Liver (tissue), 9 donors: ENCODE measurements around the gene TPM3. TPM values are rescaled to one million over a fixed set of nuclear protein-coding genes. Genes with fewer than 3 reads are reported as not detected.
"Not testable (repeated sequence)": the region's sequence is repeated elsewhere in the genome, so short reads cannot be mapped to it uniquely, and the experiment has no call there.

Source experiments
- DNase-seq: peaks from one replicate; pipeline ENCODE4 v3.0.0-alpha.2; 2017; ENCODE audit warnings: low spot score
- H3K27ac ChIP-seq, 2 donors: one replicate each; pipeline ENCODE4 v1.7.0; 2013; ENCODE audit warnings: inconsistent platforms in 2 of 2, low read length in 2 of 2, control low read depth in 1 of 2, low read depth in 1 of 2, mild to moderate bottlenecking in 1 of 2
- H3K27me3 ChIP-seq, 4 donors: one replicate each; pipeline versions ENCODE4 v1.6.1 to v1.7.0; 2013; ENCODE audit warnings: low read length in 3 of 4, inconsistent platforms in 1 of 4, mild to moderate bottlenecking in 1 of 4, moderate library complexity in 1 of 4; ENCODE audit not compliant: control insufficient read depth in 4 of 4, insufficient read depth in 4 of 4
- H3K36me3 ChIP-seq, 4 donors: one replicate each; pipeline versions ENCODE4 v1.6.1 to v1.7.0; 2013; ENCODE audit warnings: low read length in 3 of 4, mild to moderate bottlenecking in 3 of 4, low read depth in 1 of 4, moderate library complexity in 1 of 4; ENCODE audit not compliant: control insufficient read depth in 4 of 4, insufficient read depth in 3 of 4
- H3K4me1 ChIP-seq, 4 donors: one replicate each; pipeline versions ENCODE4 v1.6.1 to v1.7.0; 2013; ENCODE audit warnings: low read length in 3 of 4, mild to moderate bottlenecking in 3 of 4, moderate library complexity in 1 of 4; ENCODE audit not compliant: control insufficient read depth in 4 of 4, insufficient read depth in 4 of 4
- H3K4me3 ChIP-seq, 3 donors: one replicate each; pipeline versions ENCODE4 v1.6.1 to v1.7.0; 2013; ENCODE audit warnings: low read length in 3 of 3, control low read depth in 1 of 3, low read depth in 1 of 3, mild to moderate bottlenecking in 1 of 3
- H3K9ac ChIP-seq, 2 donors: one replicate each; pipeline ENCODE4 v1.7.0; 2013; ENCODE audit warnings: low read length in 2 of 2, mild to moderate bottlenecking in 2 of 2, moderate library complexity in 2 of 2, control low read depth in 1 of 2, low read depth in 1 of 2
- H3K9me3 ChIP-seq, 4 donors: one replicate each; pipeline versions ENCODE4 v1.6.1 to v1.7.0; 2013; ENCODE audit warnings: low read length in 3 of 4; ENCODE audit not compliant: control insufficient read depth in 4 of 4
- ATF3 ChIP-seq: IDR thresholded peaks from 2 replicates; pipeline ENCODE4 v1.6.1; 2016; ENCODE audit warnings: antibody characterized with exemption
- CTCF ChIP-seq: fragments of 150-350 bp; IDR thresholded peaks from 2 replicates; pipeline ENCODE4 v1.5.1; 2017; ENCODE audit warnings: improper control_type of control experiment, low read depth, low read length; ENCODE audit not compliant: missing input control
- EGR1 ChIP-seq, 2 donors: IDR thresholded peaks; 2 replicates each; pipeline ENCODE4 v1.6.1; 2016 to 2018; ENCODE audit warnings: antibody characterized with exemption in 2 of 2, low read depth in 2 of 2
- FOXA2 ChIP-seq: IDR thresholded peaks from 2 replicates; pipeline ENCODE4 v1.6.1; 2016; ENCODE audit warnings: antibody characterized with exemption
- GABPA ChIP-seq, 2 donors: IDR thresholded peaks in 1 of 2; conservative IDR thresholded peaks in 1 of 2; 2 replicates each; pipeline ENCODE4 v1.6.1; 2016; ENCODE audit warnings: antibody characterized with exemption in 2 of 2, mild to moderate bottlenecking in 1 of 2, moderate library complexity in 1 of 2
- HNF4A ChIP-seq, 2 donors: conservative IDR thresholded peaks; 2 replicates each; pipeline ENCODE4 v1.6.1; 2016; ENCODE audit warnings: antibody characterized with exemption in 2 of 2, mild to moderate bottlenecking in 2 of 2
- JUND ChIP-seq, 2 donors: IDR thresholded peaks; 2 replicates each; pipeline ENCODE4 v1.6.1; 2016; ENCODE audit warnings: antibody characterized with exemption in 2 of 2
- RXRA ChIP-seq, 2 donors: IDR thresholded peaks; 2 replicates each; pipeline ENCODE4 v1.6.1; 2017 to 2018; ENCODE audit warnings: antibody characterized with exemption in 2 of 2, mild to moderate bottlenecking in 1 of 2
- SP1 ChIP-seq: IDR thresholded peaks from 2 replicates; pipeline ENCODE4 v1.6.1; 2018; ENCODE audit warnings: antibody characterized with exemption, mild to moderate bottlenecking
- TAF1 ChIP-seq: conservative IDR thresholded peaks from 2 replicates; pipeline ENCODE4 v1.6.1; 2016; ENCODE audit warnings: antibody characterized with exemption, mild to moderate bottlenecking
- YY1 ChIP-seq: IDR thresholded peaks from 2 replicates; pipeline ENCODE4 v1.6.1; 2016; ENCODE audit warnings: antibody characterized with exemption, mild to moderate bottlenecking
- WGBS: extraction: QIAGEN DNeasy Blood & Tissue Kit; methylation state at CpG from one replicate; pipeline ENCODE4 v1.1.7; 2013; 5-methylcytosine and 5-hydroxymethylcytosine counted together
- polyA plus RNA-seq, 2 donors: library from polyadenylated mRNA; stranded (reverse) in 1 of 2; unstranded in 1 of 2; fragments of 200-250 nt in 1 of 2; fragments of >200 nt in 1 of 2; fragmentation: Nextera tagmentation in 1 of 2; extraction: Ambion mirVana in 1 of 2; gene quantifications; one replicate each; pipeline versions ENCODE4 v1.2.1 to v1.2.3, GENCODE V29; 2013 to 2015
- total RNA-seq, 2 donors: library from RNA; depleted of rRNA; stranded (reverse); fragments of >200 nt; gene quantifications; one replicate each; pipeline ENCODE4 v1.2.3, GENCODE V29; 2014
- TF ChIP-seq, protein P1 (sequence below): IDR thresholded peaks from 2 replicates; pipeline ENCODE4 v1.6.1; 2016; ENCODE audit warnings: antibody characterized with exemption
- TF ChIP-seq, protein P2 (sequence below): IDR thresholded peaks from 2 replicates; pipeline ENCODE4 v1.6.1; 2016; ENCODE audit warnings: antibody characterized with exemption
- TF ChIP-seq, protein P3 (sequence below): IDR thresholded peaks from 2 replicates; pipeline ENCODE4 v1.6.1; 2016; ENCODE audit warnings: antibody characterized with exemption, mild to moderate bottlenecking
- donor health status: healthy.
- donor health status: healthy.
- donor health status: healthy.
- donor health status: healthy.
- donor health status: healthy.

Gene TPM3
- total and polyA plus RNA-seq, 4 donors = 89.6 to 120 (median 109) TPM

GRCh38 chr1:154208677-154209388, 16.9 kb upstream of the TPM3 start:
- no peak for TF ChIP-seq CTCF
- TF ChIP-seq EGR1 (IDR thresholded peaks at IDR 0.05; ENCODE audit: low read depth in 2 of 2) = no peak
- no peaks in the 10 kb centered on the region for H3K27me3 ChIP-seq
- H3K4me1 ChIP-seq = no peaks in the 10 kb centered on the region
- no peak overlapping the region for H3K4me3 ChIP-seq
- H3K9ac ChIP-seq = no peak overlapping the region
- no peaks in the 10 kb centered on the region for H3K9me3 ChIP-seq
- H3K27ac ChIP-seq = no peak overlapping the region
- DNase-seq = no peak
- WGBS = 79% methylated on average over 5 of the region's 5 CpGs
- H3K36me3 ChIP-seq = peaks cover 25 to 74% (median 55%) of the 10 kb centered on the region in 4 donors

GRCh38 chr1:154207262-154207661, 15.4 kb upstream of the TPM3 start:
- no peak for TF ChIP-seq HNF4A (conservative IDR thresholded peaks at IDR 0.05)
- Histone ChIP-seq H3K9ac (no peak overlapping the region), H3K9me3 (no peaks in the 10 kb centered on the region), H3K27me3 (no peaks in the 10 kb centered on the region), H3K27ac (no peak overlapping the region), H3K4me3 (no peak overlapping the region), H3K36me3 (peaks cover 23 to 58% (median 42%) of the 10 kb centered on the region in 4 donors), H3K4me1 (no peaks in the 10 kb centered on the region)
- DNase-seq = no peak
- WGBS = 92% methylated on average over 9 of the region's 9 CpGs

DNA sequence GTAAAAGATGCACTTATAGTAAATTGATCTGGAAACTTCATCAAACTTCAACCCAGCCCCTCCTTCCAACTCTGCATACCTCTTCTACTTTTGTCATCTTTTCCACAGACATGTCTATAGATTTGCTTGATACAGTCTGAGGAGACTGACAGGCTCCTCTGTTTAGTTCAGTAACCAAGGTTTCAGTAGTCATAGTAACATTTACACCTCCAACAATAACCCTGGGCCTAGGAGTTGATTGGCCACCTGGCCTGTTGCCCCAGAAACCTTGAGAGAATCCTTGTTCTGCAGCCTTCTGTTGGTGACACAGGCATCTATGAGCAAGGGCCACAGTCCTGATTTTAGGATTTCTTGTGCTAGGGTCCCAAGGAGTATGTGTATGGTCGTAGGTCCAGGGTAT, 14.3 kb upstream of the TPM3 start, which contains the start of gene CFAP141:
CFAP141 (minus strand) TSS at position 138 of the 400 bp plus-strand sequence; CDS start at position 112, 26 bp downstream.
- H3K27me3 ChIP-seq = no peaks in the 10 kb centered on the region
- 86% methylated on average over 1 of the region's 1 CpG for WGBS
- no peaks in the 10 kb centered on the region for H3K9me3 ChIP-seq
- no peaks in the 10 kb centered on the region for H3K4me1 ChIP-seq
- TF ChIP-seq SP1 = no peak
- TF ChIP-seq ATF3 = no peak
- TF ChIP-seq, protein P1, sequence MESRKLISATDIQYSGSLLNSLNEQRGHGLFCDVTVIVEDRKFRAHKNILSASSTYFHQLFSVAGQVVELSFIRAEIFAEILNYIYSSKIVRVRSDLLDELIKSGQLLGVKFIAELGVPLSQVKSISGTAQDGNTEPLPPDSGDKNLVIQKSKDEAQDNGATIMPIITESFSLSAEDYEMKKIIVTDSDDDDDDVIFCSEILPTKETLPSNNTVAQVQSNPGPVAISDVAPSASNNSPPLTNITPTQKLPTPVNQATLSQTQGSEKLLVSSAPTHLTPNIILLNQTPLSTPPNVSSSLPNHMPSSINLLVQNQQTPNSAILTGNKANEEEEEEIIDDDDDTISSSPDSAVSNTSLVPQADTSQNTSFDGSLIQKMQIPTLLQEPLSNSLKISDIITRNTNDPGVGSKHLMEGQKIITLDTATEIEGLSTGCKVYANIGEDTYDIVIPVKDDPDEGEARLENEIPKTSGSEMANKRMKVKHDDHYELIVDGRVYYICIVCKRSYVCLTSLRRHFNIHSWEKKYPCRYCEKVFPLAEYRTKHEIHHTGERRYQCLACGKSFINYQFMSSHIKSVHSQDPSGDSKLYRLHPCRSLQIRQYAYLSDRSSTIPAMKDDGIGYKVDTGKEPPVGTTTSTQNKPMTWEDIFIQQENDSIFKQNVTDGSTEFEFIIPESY = no peak
- TF ChIP-seq, protein P2, sequence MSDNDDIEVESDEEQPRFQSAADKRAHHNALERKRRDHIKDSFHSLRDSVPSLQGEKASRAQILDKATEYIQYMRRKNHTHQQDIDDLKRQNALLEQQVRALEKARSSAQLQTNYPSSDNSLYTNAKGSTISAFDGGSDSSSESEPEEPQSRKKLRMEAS = no peak
- no peak for TF ChIP-seq FOXA2
- TF ChIP-seq JUND (IDR thresholded peaks at IDR 0.05) = no peak
- no peak for TF ChIP-seq YY1
- no peak for TF ChIP-seq GABPA (IDR thresholded peaks at IDR 0.05 in 1 of 2, conservative IDR thresholded peaks at IDR 0.05 in 1 of 2)
- no peak for TF ChIP-seq TAF1
- TF ChIP-seq EGR1 (IDR thresholded peaks at IDR 0.05; ENCODE audit: low read depth in 2 of 2) = no peak
- TF ChIP-seq, protein P3, sequence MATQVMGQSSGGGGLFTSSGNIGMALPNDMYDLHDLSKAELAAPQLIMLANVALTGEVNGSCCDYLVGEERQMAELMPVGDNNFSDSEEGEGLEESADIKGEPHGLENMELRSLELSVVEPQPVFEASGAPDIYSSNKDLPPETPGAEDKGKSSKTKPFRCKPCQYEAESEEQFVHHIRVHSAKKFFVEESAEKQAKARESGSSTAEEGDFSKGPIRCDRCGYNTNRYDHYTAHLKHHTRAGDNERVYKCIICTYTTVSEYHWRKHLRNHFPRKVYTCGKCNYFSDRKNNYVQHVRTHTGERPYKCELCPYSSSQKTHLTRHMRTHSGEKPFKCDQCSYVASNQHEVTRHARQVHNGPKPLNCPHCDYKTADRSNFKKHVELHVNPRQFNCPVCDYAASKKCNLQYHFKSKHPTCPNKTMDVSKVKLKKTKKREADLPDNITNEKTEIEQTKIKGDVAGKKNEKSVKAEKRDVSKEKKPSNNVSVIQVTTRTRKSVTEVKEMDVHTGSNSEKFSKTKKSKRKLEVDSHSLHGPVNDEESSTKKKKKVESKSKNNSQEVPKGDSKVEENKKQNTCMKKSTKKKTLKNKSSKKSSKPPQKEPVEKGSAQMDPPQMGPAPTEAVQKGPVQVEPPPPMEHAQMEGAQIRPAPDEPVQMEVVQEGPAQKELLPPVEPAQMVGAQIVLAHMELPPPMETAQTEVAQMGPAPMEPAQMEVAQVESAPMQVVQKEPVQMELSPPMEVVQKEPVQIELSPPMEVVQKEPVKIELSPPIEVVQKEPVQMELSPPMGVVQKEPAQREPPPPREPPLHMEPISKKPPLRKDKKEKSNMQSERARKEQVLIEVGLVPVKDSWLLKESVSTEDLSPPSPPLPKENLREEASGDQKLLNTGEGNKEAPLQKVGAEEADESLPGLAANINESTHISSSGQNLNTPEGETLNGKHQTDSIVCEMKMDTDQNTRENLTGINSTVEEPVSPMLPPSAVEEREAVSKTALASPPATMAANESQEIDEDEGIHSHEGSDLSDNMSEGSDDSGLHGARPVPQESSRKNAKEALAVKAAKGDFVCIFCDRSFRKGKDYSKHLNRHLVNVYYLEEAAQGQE = no peak
- no peak for TF ChIP-seq RXRA (IDR thresholded peaks at IDR 0.05)
- H3K4me3 ChIP-seq = no peak within 1 kb of the TSS
- peaks cover 17 to 49% (median 34%) of the 10 kb centered on the region in 4 donors for H3K36me3 ChIP-seq
- DNase-seq = no peak
- H3K27ac ChIP-seq = no peak within 1 kb of the TSS
- H3K9ac ChIP-seq = no peak within 1 kb of the TSS

GRCh38 chr1:154205778-154206177, 13.9 kb upstream of the TPM3 start:
- not testable (repeated sequence) for H3K9me3 ChIP-seq, H3K4me3 ChIP-seq, DNase-seq, H3K27ac ChIP-seq, H3K27me3 ChIP-seq, H3K9ac ChIP-seq, H3K4me1 ChIP-seq
- 96% methylated on average over 11 of the region's 11 CpGs for WGBS
- H3K36me3 ChIP-seq = peaks cover 15 to 47% (median 34%) of the 10 kb centered on the region in 4 donors
